H4 (cell line): ENCODE measurements around the gene SPC25. TPM values are rescaled to one million over a fixed set of nuclear protein-coding genes. Genes with fewer than 3 reads are reported as not detected.
"Not testable (repeated sequence)": the region's sequence is repeated elsewhere in the genome, so short reads cannot be mapped to it uniquely, and the experiment has no call there.

ENCODE experiments used
- DNase-seq: peaks from one replicate; pipeline ENCODE4 v3.0.0-alpha.2; 2015; ENCODE audit warnings: low spot score
- total RNA-seq: library from RNA; depleted of rRNA; stranded (reverse); fragments of >200 nt; shearing (Covaris generic); gene quantifications from 2 replicates; pipeline ENCODE4 v1.2.3, GENCODE V29; 2014; rRNA removed

SPC25 gene
- 31.9 and 42.2 TPM in 2 replicates for total RNA-seq

GRCh38 chr2:168890006-168890782 lies at the start of gene SPC25:
Gene SPC25 (minus strand): TSS chr2:168890430. CDS start chr2:168889519, 911 bp downstream.
- DNase-seq = peak; percentile 92

DNA sequence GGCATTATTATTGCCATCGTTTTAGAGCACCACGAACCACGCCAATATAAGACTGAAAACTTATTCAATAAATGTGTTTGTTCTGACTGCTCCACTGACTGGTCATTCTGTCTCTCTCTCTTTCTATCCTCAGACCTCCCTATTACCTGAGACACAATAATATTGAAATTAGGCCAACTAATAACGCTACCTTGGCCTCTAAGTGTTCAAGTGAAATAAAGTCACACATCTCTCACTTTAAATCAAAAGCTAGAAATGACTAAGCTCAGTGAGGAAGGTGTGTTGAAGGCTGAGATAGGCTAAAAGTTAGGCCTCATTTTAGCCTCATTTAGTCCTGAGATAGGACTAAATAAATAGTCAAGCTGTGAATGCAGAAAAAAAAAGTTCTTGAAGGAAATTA lies 49.7 kb upstream of the SPC25 start:
- DNase-seq = no peak

DNA sequence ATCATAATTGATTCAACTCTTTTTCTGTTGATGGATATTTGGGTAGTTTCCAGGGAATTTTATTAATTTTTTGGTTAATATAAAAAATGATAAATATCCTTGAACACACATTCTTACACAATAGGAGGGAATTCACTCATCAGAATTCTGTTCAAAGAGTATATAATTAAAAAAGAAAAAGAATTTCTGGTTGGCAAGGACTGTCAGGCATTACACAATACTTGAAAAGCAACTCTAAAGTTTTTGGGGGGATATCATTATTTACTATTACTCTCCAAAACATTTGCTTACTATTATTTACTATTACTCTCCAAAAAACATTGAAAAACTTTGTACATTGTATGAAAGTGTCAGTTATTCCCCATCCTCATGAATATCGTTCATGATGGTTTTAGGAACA lies 48.8 kb upstream of the SPC25 start:
- no peak for DNase-seq

- no peak for DNase-seq
Observed at GRCh38 chr2:168935810-168936581, 45.8 kb upstream of the SPC25 start.

DNA sequence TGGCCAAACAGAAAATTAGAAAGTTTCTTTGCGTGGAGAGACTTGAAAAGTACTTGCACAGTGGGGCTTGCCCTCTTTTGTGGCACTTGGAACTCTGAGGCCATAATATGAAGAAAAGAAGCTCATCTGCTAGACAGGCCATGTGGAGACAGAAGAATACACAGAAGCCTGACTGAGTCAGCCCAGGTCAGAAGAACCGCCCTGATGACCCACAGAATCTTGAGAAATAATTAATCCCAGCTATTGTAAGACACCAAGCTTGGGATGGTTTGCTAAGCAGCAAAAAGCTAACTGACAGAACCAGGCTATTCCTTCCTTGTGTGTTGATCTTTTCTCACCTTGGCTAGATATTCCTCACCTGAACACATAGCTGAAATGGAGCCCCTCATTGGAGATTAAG lies 44.6 kb upstream of the SPC25 start:
- DNase-seq = no peak

DNA sequence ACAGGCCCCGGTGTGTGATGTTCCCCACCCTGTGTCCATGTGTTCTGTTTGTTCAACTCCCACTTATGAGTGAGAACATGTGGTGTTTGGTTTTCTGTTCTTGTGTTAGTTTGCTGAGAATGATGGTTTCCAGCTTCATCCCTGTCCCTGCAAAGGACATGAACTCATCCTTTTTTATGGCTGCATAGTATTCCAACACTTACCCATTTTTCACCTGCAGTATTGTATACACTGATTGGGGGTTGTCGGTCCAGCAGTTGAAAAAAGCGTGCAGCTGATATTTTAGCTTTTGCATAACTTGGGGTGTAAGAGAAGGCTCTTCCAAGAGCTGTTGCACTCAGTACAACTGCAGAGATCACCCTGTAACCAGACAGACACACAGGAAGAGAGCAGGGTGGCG lies 41.9 kb upstream of the SPC25 start:
- not testable (repeated sequence) for DNase-seq

DNA sequence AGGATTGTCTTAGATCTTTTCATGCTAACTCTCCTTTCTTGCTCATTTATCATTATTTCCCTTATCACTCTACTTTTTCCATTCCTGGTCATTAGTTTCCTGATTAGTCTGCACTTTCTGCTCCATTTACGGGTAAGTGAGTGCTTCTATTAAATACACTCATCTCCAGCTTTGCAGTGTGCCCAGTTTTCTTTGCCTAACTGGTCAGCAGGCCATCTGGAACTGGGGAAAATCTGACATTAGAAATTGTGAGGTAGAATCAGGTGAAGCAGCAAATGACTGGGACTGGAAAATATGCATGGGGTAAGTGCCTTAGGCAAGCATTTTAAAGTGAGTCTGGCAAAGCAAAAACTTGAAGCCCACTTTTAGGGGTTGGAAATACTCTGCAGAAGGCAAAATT lies 40.0 kb upstream of the SPC25 start:
- no peak for DNase-seq

- DNase-seq = no peak
Observed at GRCh38 chr2:168929031-168929430, 38.8 kb upstream of the SPC25 start.

- DNase-seq = no peak
Observed at GRCh38 chr2:168928113-168928831, 38.0 kb upstream of the SPC25 start.

- DNase-seq = no peak
Observed at GRCh38 chr2:168926621-168927386, 36.6 kb upstream of the SPC25 start.

DNA sequence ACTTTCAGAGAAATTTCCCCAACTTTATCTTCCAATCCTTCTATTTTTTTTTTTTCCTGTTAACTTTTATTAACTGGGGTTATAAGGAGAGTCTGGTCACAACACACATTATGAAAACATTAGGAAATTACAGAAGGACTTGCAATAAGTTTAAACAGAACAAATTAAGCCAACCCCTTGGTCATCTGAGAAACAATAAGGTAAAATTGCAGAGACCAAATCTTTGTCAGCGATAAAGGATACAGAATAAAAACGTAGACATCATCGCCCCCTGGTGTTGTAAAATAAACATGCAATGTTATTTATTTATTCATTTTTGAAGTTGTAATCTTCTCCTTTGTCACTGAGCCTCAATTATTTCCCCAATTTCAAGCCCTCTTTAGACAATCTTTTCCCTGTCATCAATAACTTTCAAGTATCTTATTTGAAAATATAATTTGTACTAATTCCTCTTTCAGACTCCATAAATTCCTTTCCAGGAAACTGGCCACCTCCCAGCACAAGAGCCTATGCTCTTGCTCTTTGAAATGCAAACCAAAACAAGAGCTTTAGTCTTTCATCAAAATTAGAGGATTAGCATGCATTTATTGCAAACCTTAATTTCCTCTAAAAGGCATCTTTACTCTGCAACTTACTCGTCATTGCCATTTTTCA lies 30.4 kb upstream of the SPC25 start:
- peak; percentile 16 for DNase-seq

DNA sequence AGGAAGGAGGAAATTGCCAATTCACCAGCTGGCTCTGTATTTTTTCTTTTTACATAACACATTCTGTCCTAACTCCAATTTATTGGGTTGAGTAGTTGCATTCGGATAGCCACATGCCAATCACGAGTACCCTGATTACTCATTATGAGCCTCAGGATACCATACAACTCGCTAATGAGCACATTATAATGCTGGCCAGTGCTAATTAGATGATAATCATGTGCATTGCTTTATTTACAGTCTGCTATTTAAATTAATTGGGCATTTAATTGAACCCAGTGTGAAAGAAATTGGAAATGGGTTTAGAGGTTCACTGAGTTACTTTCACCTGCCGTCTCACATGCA lies 26.1 kb upstream of the SPC25 start:
- DNase-seq = no peak

DNA sequence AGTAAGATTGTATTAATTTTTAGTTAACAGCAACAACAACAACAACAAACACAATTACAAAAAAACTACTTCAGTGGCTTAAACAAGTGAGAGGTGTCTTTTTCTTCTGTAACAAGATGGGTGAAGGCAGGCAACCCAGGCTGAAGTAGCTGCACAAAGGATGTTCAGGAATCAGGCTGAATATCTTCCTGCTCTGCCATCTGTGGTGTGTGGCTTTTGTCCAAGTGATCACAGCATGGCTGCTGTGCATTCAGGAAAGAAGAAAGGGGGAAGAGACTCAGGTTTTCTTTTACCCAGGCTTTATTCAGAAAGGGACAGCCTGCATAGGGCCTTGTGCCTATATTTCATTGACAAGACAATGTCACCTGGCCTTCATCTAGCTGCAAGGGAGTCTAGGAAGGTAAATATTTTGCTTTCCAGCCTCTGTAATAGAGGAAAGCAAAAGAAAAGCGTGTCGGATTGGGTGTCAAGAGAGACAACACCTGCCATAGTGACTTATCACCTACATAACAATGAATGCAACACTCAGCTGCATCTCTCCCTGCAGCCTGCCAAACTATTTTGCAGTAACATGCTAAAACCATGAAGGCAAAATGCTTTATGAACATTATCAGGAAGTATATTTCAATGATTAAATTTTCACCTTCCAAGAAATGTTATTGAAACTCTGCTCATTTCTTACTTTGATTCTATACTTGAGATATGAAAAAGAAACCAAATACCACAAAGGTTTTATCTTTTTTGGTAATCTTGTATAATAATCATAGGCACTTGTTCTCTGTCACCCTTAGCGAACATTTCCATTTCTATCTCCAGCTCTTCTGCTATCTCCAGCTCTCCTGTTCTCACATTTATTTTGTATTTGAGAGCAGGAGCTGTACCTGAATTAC lies 25.5 kb upstream of the SPC25 start:
- no peak for DNase-seq

DNA sequence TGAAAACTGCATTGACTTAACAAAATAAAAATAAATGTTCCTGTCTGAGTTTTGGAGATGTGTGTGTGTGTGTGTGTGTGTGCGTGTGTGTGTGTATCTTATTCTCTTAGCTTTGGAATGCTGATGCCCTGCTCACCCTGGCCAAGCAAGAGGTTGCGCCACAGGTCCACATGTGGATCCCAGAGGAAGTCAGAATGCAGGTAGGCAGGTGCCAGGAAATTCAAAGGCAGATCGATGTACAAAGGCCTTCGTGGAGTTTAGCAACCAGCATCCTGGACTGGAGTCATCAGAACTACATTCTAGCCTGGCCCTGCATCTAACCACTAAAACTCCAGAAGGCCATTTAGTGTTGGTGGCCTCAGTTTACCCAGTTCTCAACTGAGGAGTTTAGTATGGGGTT lies 23.3 kb upstream of the SPC25 start:
- no peak for DNase-seq

- no peak for DNase-seq
Observed at GRCh38 chr2:168912901-168913369, 22.7 kb upstream of the SPC25 start.

DNA sequence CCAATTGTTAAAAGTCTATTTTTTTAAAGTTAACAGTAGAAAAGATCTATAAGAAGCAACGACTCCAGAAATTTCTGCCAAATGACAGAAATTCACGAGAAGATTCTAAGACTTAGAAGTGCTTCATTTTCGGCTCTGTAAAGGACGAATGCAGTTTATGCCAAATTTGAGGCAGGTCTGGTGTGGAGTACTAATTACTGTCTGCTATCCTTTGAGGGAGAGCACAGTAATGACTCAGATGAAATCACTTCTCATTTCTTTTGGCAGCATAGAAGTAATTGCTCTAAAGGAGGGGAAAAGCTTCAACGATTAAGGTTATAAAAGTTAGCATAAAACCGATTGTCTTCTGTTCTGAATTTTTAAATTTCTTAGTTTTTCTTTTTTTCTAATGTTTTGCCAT lies 22.2 kb upstream of the SPC25 start:
- no peak for DNase-seq

- DNase-seq = no peak
Observed at GRCh38 chr2:168910330-168910729, 20.1 kb upstream of the SPC25 start.

DNA sequence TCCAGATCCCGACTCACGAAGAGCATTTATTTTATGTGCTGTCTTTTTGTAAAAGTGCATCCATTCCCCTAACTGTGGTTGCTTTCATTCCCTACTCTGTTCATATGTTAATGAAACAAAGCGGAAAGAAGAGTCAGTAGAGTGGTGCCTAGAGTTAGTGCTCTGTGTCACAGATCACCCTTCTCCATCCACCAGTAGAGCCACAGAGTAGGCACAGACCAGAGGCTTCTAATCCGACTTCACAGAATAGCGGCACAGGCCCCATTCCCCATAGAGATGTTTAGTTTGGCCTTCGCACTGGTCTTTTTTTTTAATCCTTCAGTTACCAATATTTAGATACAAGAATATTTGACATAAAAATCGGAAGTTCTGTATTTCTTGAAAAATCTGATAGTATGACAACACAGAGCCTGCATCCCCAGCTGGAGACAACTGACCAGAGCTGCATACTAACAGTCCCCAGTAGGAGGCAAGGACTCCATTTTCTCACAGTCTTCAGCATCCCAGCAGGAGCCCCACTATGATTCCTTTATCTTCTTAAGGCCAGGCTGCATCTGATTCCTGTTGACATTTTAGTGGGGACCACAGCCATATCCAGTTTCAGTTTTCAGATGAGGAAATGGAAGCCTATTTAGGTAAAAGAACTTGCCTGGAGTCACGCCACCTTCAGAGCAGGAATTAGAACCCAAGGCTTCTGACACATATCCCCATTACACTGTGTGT lies 17.9 kb upstream of the SPC25 start:
- no peak for DNase-seq

DNA sequence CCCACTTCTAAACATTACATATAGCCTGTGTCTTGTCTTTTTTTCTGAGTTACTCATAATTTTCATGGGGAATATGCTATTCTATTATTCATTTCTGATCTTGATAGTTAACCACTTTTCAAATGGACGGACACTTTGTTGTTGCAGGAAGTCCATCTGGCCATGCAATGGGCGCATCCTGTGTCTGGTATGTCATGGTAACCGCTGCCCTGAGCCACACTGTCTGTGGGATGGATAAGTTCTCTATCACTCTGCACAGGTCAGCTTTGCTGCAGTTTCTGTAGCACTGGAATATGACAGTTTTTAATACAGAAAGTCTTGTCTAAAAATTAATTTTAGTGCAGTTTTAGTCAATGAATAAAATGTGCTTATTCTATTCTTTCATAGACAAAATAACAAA lies 14.1 kb upstream of the SPC25 start:
- no peak for DNase-seq

GRCh38 chr2:168903888-168904287 lies 13.7 kb upstream of the SPC25 start:
- no peak for DNase-seq
